Measurements from ENCODE around the gene GLO1. TPM values are rescaled to one million over a fixed set of nuclear protein-coding genes. Genes with fewer than 3 reads are reported as not detected.

The GLO1 gene
- total RNA-seq, 4 donors from 2014 or later, result 70.7 to 124 (median 89.6) TPM

GRCh38 chr6:38684904-38685303 lies 18.0 kb downstream of the GLO1 start:
- no peak for TF ChIP-seq POLR2A (IDR thresholded peaks at IDR 0.05)
- TF ChIP-seq CTCF (IDR thresholded peaks at IDR 0.05), result no peak
- intact Hi-C loops (cut with DNase I; ENCODE audit: low total_unique reads), result no loop called here
- DNase-seq (ENCODE audit: low spot score in 2 of 2), result no peak
- 97 to 98% methylated on average over 3 of the region's 3 CpGs for WGBS, 2 donors
- H3K4me3 ChIP-seq (ENCODE audit: low read depth, poor library complexity, severe bottlenecking), result no peak overlapping the region

- intact Hi-C loops (cut with DNase I; ENCODE audit: low total_unique reads), result no loop called here
- no peak for DNase-seq (ENCODE audit: low spot score in 2 of 2)
- 89 to 96% methylated on average over 1 of the region's 1 CpG for WGBS, 2 donors
- TF ChIP-seq CTCF (IDR thresholded peaks at IDR 0.05) (no peak), POLR2A (IDR thresholded peaks at IDR 0.05) (no peak)
- no peak overlapping the region for H3K4me3 ChIP-seq (ENCODE audit: low read depth, poor library complexity, severe bottlenecking)
Measured at GRCh38 chr6:38684237-38684636, 18.7 kb downstream of the GLO1 start.

- no peak for TF ChIP-seq POLR2A (IDR thresholded peaks at IDR 0.05)
- no peak for TF ChIP-seq CTCF (IDR thresholded peaks at IDR 0.05)
- WGBS, 2 donors, result 97 to 98% methylated on average over 2 of the region's 2 CpGs
- no peak for DNase-seq (ENCODE audit: low spot score in 2 of 2)
- intact Hi-C loops (cut with DNase I; ENCODE audit: low total_unique reads), result no loop called here
- H3K4me3 ChIP-seq (ENCODE audit: low read depth, poor library complexity, severe bottlenecking), result no peak overlapping the region
Measured at GRCh38 chr6:38681850-38682249, 21.1 kb downstream of the GLO1 start.

- no peak for DNase-seq (ENCODE audit: low spot score in 2 of 2)
- no peak overlapping the region for H3K4me3 ChIP-seq (ENCODE audit: low read depth, poor library complexity, severe bottlenecking)
- no peak for TF ChIP-seq CTCF (IDR thresholded peaks at IDR 0.05)
- no peak for TF ChIP-seq POLR2A (IDR thresholded peaks at IDR 0.05)
- WGBS, 2 donors, result 100% methylated on average over 1 of the region's 1 CpG
- intact Hi-C loops (cut with DNase I; ENCODE audit: low total_unique reads), result no loop called here
Measured at GRCh38 chr6:38679668-38680067, 23.3 kb downstream of the GLO1 start.

GRCh38 chr6:38678178-38678760 lies 24.7 kb downstream of the GLO1 start:
- WGBS, 2 donors, result 88 to 89% methylated on average over 7 of the region's 7 CpGs

More at GRCh38 chr6:38678178-38678760, 24.7 kb downstream of the GLO1 start:
- TF ChIP-seq CTCF (IDR thresholded peaks at IDR 0.05), result no peak
- TF ChIP-seq POLR2A (IDR thresholded peaks at IDR 0.05), result no peak
- DNase-seq (ENCODE audit: low spot score in 2 of 2), result no peak
- no peak overlapping the region for H3K4me3 ChIP-seq (ENCODE audit: low read depth, poor library complexity, severe bottlenecking)
- intact Hi-C loops (cut with DNase I; ENCODE audit: low total_unique reads), result no loop called here

Data from lower leg skin (tissue), 4 donors.